Measurements from ENCODE around the gene DYSF. TPM values are rescaled to one million over a fixed set of nuclear protein-coding genes. Genes with fewer than 3 reads are reported as not detected.

The DYSF gene
- polyA plus RNA-seq, 1 of the 3 experiments (the other 2 are of a cell fraction): 0.10 TPM

DNA sequence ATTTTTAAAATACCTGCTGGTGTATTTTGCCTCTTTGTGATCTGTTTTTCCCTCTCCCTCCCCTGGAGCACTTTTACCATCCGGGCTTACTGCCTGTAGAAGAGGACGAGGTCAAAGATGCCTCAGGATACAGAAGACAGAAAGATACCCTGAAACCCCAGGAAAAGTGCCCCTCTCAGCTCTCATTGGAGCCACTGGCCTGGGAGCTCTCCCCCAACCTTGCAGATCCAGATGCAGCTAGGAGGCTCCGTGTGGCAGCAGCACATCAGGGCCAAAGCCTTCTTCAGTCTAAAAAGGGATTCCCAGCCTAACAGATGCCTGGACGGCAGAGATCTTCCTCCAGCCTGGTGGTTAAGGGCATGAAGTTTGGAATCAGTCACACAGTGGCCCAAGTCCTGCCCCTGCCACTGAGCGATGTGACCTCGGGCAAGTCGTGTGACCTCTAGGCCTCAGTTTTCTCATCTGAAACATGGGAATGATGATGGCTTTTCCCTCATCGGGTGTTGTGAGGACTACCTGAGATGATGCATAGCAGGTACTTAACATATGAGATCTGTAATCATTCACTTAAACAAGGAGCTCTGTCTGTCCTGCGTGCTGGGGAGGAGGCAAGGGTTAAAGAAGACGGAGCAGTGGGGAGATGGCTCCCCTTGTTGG is 239.4 kb downstream of the DYSF start:
- 67% methylated on average over 9 of the region's 10 CpGs for WGBS (ENCODE audit: low lambda C conversion rate)
- no peak for DNase-seq
- Histone ChIP-seq H2AFZ (ENCODE audit: low read depth) (no peak overlapping the region), H3K9me3 (no peaks in the 10 kb centered on the region), H3K4me1 (ENCODE audit: control insufficient read depth in 1 of 2, insufficient read depth in 2 of 2, low read depth in 1 of 2, low read length in 1 of 2) (peaks cover 0 to 12% of the 10 kb centered on the region in 2 experiments; a peak in 1 of 4 replicates), H3F3A (replicated peaks; ENCODE audit: insufficient read depth) (no peaks in the 10 kb centered on the region), H3K27ac (ENCODE audit: low read depth in 2 of 2, low read length in 1 of 2) (no peak overlapping the region), H3K36me3 (replicated peaks in 1 of 2; ENCODE audit: control insufficient read depth in 1 of 2, insufficient read depth in 2 of 2, low read length in 1 of 2) (no peaks in the 10 kb centered on the region), H3K4me2 (no peak overlapping the region), H3K4me3 (ENCODE audit: low read depth in 2 of 2, low read length in 1 of 2) (no peak overlapping the region), H3K9ac (no peak overlapping the region), H3K79me2 (ENCODE audit: insufficient read depth) (no peaks in the 10 kb centered on the region), H4K20me1 (ENCODE audit: insufficient read depth) (no peaks in the 10 kb centered on the region), H3K9me2 (no peaks in the 10 kb centered on the region), H3K27me3 (ENCODE audit: insufficient read depth) (no peaks in the 10 kb centered on the region; the same call in 1 of the 2 replicates)
- ChIA-PET POLR2A (no interaction called here), CTCF (interaction anchor here (1.4 to 1.5 kb wide), 2 partner anchors 18 to 103 kb away, joined by 3 to 4 read pairs; no protein-coding TSS in a partner anchor)
- TF ChIP-seq, protein P1, sequence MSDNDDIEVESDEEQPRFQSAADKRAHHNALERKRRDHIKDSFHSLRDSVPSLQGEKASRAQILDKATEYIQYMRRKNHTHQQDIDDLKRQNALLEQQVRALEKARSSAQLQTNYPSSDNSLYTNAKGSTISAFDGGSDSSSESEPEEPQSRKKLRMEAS (IDR thresholded peaks at IDR 0.05; ENCODE audit: low read depth): no peak
- no peak for TF ChIP-seq YY1 (IDR thresholded peaks at IDR 0.05; ENCODE audit: low read depth)
- no peak for TF ChIP-seq TEAD4 (IDR thresholded peaks at IDR 0.05; ENCODE audit: borderline replicate concordance, insufficient read depth)
- TF ChIP-seq, protein P2, sequence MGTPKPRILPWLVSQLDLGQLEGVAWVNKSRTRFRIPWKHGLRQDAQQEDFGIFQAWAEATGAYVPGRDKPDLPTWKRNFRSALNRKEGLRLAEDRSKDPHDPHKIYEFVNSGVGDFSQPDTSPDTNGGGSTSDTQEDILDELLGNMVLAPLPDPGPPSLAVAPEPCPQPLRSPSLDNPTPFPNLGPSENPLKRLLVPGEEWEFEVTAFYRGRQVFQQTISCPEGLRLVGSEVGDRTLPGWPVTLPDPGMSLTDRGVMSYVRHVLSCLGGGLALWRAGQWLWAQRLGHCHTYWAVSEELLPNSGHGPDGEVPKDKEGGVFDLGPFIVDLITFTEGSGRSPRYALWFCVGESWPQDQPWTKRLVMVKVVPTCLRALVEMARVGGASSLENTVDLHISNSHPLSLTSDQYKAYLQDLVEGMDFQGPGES (IDR thresholded peaks at IDR 0.05; ENCODE audit: low read depth, low read length): no peak
- no peak for TF ChIP-seq TAF1 (IDR thresholded peaks at IDR 0.05; ENCODE audit: borderline replicate concordance, low read depth, low read length)
- TF ChIP-seq, protein P3, sequence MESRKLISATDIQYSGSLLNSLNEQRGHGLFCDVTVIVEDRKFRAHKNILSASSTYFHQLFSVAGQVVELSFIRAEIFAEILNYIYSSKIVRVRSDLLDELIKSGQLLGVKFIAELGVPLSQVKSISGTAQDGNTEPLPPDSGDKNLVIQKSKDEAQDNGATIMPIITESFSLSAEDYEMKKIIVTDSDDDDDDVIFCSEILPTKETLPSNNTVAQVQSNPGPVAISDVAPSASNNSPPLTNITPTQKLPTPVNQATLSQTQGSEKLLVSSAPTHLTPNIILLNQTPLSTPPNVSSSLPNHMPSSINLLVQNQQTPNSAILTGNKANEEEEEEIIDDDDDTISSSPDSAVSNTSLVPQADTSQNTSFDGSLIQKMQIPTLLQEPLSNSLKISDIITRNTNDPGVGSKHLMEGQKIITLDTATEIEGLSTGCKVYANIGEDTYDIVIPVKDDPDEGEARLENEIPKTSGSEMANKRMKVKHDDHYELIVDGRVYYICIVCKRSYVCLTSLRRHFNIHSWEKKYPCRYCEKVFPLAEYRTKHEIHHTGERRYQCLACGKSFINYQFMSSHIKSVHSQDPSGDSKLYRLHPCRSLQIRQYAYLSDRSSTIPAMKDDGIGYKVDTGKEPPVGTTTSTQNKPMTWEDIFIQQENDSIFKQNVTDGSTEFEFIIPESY (IDR thresholded peaks at IDR 0.05; ENCODE audit: borderline replicate concordance, low read depth): no peak
- no peak for TF ChIP-seq RFX5 (IDR thresholded peaks at IDR 0.05; ENCODE audit: low read length)
- no peak for TF ChIP-seq GABPA (IDR thresholded peaks at IDR 0.05; ENCODE audit: low read depth)
- TF ChIP-seq, protein P4, sequence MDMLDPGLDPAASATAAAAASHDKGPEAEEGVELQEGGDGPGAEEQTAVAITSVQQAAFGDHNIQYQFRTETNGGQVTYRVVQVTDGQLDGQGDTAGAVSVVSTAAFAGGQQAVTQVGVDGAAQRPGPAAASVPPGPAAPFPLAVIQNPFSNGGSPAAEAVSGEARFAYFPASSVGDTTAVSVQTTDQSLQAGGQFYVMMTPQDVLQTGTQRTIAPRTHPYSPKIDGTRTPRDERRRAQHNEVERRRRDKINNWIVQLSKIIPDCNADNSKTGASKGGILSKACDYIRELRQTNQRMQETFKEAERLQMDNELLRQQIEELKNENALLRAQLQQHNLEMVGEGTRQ (IDR thresholded peaks at IDR 0.05; ENCODE audit: borderline replicate concordance, low read depth, low read length): no peak
- no peak for TF ChIP-seq RCOR1 (IDR thresholded peaks at IDR 0.05; ENCODE audit: low read length)
- TF ChIP-seq, protein P5, sequence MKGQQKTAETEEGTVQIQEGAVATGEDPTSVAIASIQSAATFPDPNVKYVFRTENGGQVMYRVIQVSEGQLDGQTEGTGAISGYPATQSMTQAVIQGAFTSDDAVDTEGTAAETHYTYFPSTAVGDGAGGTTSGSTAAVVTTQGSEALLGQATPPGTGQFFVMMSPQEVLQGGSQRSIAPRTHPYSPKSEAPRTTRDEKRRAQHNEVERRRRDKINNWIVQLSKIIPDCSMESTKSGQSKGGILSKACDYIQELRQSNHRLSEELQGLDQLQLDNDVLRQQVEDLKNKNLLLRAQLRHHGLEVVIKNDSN (IDR thresholded peaks at IDR 0.05; ENCODE audit: borderline replicate concordance, low read depth): no peak
- no peak for TF ChIP-seq EP300 (IDR thresholded peaks at IDR 0.05; ENCODE audit: borderline replicate concordance in 1 of 2, low read depth in 1 of 2, low read length in 1 of 2)
- no peak for TF ChIP-seq TCF12 (IDR thresholded peaks at IDR 0.05)
- no peak for TF ChIP-seq FOSL2 (IDR thresholded peaks at IDR 0.05; ENCODE audit: borderline replicate concordance, low read depth)
- TF ChIP-seq, protein P6, sequence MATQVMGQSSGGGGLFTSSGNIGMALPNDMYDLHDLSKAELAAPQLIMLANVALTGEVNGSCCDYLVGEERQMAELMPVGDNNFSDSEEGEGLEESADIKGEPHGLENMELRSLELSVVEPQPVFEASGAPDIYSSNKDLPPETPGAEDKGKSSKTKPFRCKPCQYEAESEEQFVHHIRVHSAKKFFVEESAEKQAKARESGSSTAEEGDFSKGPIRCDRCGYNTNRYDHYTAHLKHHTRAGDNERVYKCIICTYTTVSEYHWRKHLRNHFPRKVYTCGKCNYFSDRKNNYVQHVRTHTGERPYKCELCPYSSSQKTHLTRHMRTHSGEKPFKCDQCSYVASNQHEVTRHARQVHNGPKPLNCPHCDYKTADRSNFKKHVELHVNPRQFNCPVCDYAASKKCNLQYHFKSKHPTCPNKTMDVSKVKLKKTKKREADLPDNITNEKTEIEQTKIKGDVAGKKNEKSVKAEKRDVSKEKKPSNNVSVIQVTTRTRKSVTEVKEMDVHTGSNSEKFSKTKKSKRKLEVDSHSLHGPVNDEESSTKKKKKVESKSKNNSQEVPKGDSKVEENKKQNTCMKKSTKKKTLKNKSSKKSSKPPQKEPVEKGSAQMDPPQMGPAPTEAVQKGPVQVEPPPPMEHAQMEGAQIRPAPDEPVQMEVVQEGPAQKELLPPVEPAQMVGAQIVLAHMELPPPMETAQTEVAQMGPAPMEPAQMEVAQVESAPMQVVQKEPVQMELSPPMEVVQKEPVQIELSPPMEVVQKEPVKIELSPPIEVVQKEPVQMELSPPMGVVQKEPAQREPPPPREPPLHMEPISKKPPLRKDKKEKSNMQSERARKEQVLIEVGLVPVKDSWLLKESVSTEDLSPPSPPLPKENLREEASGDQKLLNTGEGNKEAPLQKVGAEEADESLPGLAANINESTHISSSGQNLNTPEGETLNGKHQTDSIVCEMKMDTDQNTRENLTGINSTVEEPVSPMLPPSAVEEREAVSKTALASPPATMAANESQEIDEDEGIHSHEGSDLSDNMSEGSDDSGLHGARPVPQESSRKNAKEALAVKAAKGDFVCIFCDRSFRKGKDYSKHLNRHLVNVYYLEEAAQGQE (IDR thresholded peaks at IDR 0.05; ENCODE audit: low read depth, low read length): no peak
